ENCODE results near the gene CALML6.
A peak's percentile ranks its signal among the peaks of the same experiment; 100 is the strongest.

Gene CALML6

GRCh38 chr1:1942753-1943656, 27.9 kb downstream of the CALML6 start:
- DNase-seq (ENCODE audit: low spot score): no peak

GRCh38 chr1:1943834-1944570, 28.9 kb downstream of the CALML6 start:
- DNase-seq (ENCODE audit: low spot score): no peak

- DNase-seq (ENCODE audit: low spot score): no peak
Observed at GRCh38 chr1:1945782-1946393, 30.8 kb downstream of the CALML6 start.

- no peak for DNase-seq (ENCODE audit: low spot score)
Observed at GRCh38 chr1:1946540-1946939, 31.5 kb downstream of the CALML6 start.

GRCh38 chr1:1947493-1947892, 32.4 kb downstream of the CALML6 start:
- DNase-seq (ENCODE audit: low spot score): no peak

- no peak for DNase-seq (ENCODE audit: low spot score)
Observed at GRCh38 chr1:1948783-1949182, 33.7 kb downstream of the CALML6 start.

GRCh38 chr1:1950940-1951339, 35.9 kb downstream of the CALML6 start:
- DNase-seq (ENCODE audit: low spot score): no peak

GRCh38 chr1:1954015-1954414, 39.0 kb downstream of the CALML6 start:
- DNase-seq (ENCODE audit: low spot score): no peak

GRCh38 chr1:1954831-1955441, 39.9 kb downstream of the CALML6 start:
- DNase-seq (ENCODE audit: low spot score): no peak

GRCh38 chr1:1955621-1956094, 40.6 kb downstream of the CALML6 start:
- DNase-seq (ENCODE audit: low spot score): no peak

- no peak for DNase-seq (ENCODE audit: low spot score)
Observed at GRCh38 chr1:1956101-1956500, 41.0 kb downstream of the CALML6 start.

- no peak for DNase-seq (ENCODE audit: low spot score)
Observed at GRCh38 chr1:1956586-1957532, 41.8 kb downstream of the CALML6 start.

GRCh38 chr1:1957533-1957961, 42.5 kb downstream of the CALML6 start:
- no peak for DNase-seq (ENCODE audit: low spot score)

- no peak for DNase-seq (ENCODE audit: low spot score)
Observed at GRCh38 chr1:1958071-1958541, 43.0 kb downstream of the CALML6 start.

- DNase-seq (ENCODE audit: low spot score): no peak
Observed at GRCh38 chr1:1959459-1959839, 44.4 kb downstream of the CALML6 start.

GRCh38 chr1:1959840-1960479, 44.9 kb downstream of the CALML6 start:
- DNase-seq (ENCODE audit: low spot score): peak; percentile 39

GRCh38 chr1:1960480-1961196, 45.6 kb downstream of the CALML6 start:
- no peak for DNase-seq (ENCODE audit: low spot score)

GRCh38 chr1:1962752-1963151, 47.7 kb downstream of the CALML6 start:
- DNase-seq (ENCODE audit: low spot score): no peak

GRCh38 chr1:1963570-1963969, 48.5 kb downstream of the CALML6 start:
- DNase-seq (ENCODE audit: low spot score): no peak

GRCh38 chr1:1964811-1965210, 49.8 kb downstream of the CALML6 start:
- DNase-seq (ENCODE audit: low spot score): no peak
